ENCODE data around the gene MORN1. TPM values are rescaled to one million over a fixed set of nuclear protein-coding genes. Genes with fewer than 3 reads are reported as not detected.

MORN1 gene
- total RNA-seq, 4 donors from 2014 or later: 5.7 to 13.4 (median 8.5) TPM

- Histone ChIP-seq H3K36me3 (no peaks in the 10 kb centered on the region), H3K4me3 (no peak overlapping the region), H3K27ac (no peak overlapping the region), H3K9me3 (no peaks in the 10 kb centered on the region), H3K4me1 (peaks cover 38% of the 10 kb centered on the region), H3K27me3 (no peaks in the 10 kb centered on the region)
- no peak for TF ChIP-seq EP300 (IDR thresholded peaks at IDR 0.05)
- no peak for TF ChIP-seq POLR2A (IDR thresholded peaks at IDR 0.05)
- TF ChIP-seq, protein P1, sequence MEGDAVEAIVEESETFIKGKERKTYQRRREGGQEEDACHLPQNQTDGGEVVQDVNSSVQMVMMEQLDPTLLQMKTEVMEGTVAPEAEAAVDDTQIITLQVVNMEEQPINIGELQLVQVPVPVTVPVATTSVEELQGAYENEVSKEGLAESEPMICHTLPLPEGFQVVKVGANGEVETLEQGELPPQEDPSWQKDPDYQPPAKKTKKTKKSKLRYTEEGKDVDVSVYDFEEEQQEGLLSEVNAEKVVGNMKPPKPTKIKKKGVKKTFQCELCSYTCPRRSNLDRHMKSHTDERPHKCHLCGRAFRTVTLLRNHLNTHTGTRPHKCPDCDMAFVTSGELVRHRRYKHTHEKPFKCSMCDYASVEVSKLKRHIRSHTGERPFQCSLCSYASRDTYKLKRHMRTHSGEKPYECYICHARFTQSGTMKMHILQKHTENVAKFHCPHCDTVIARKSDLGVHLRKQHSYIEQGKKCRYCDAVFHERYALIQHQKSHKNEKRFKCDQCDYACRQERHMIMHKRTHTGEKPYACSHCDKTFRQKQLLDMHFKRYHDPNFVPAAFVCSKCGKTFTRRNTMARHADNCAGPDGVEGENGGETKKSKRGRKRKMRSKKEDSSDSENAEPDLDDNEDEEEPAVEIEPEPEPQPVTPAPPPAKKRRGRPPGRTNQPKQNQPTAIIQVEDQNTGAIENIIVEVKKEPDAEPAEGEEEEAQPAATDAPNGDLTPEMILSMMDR (IDR thresholded peaks at IDR 0.05): no peak
- no peak for TF ChIP-seq POLR2AphosphoS5 (IDR thresholded peaks at IDR 0.05)
- DNase-seq (ENCODE audit: low spot score in 2 of 2): no peak
- WGBS: 98% methylated on average over 8 of the region's 29 CpGs
These were observed 108.6 kb downstream of the MORN1 start for GRCh38 chr1:2282556-2283270.

GRCh38 chr1:2279817-2280216 lies 111.5 kb downstream of the MORN1 start:
- 69% methylated on average over 9 of the region's 9 CpGs for WGBS
- H3K36me3 ChIP-seq: no peaks in the 10 kb centered on the region
- H3K4me3 ChIP-seq: no peak overlapping the region
- no peak for DNase-seq (ENCODE audit: low spot score in 2 of 2)
- H3K4me1 ChIP-seq: peaks cover 65% of the 10 kb centered on the region
- H3K9me3 ChIP-seq: no peaks in the 10 kb centered on the region
- no peaks in the 10 kb centered on the region for H3K27me3 ChIP-seq
- TF ChIP-seq POLR2AphosphoS5 (IDR thresholded peaks at IDR 0.05): no peak
- TF ChIP-seq POLR2A (IDR thresholded peaks at IDR 0.05): no peak
- TF ChIP-seq EP300 (IDR thresholded peaks at IDR 0.05): no peak
- TF ChIP-seq, protein P1 (IDR thresholded peaks at IDR 0.05): no peak
- H3K27ac ChIP-seq: peak overlapping the region; percentile 43

DNA sequence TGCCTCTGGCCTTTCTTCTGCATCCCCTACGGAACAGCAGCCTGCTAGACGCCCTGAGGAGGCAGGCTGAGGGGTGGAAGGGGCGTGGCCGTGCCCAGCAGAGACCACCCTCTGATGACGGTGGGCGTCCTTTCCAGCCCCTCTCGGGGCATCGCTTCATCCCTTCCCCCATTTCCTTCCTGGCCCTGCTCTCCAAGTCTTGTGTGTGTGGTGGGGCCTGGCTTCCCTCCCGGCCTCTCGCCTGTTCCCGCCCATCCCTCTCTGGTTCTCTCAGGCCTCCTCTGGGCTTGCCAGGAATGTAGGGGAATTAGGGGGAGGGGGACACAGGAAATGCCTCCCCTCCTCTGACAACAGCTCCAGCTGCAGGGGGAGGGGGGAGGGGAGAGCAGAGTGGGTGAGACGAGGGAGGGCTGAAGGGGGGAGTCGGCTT lies 112.1 kb downstream of the MORN1 start:
- no peak for DNase-seq (ENCODE audit: low spot score in 2 of 2)
- WGBS: 23% methylated on average over 13 of the region's 13 CpGs
- Histone ChIP-seq H3K4me3 (no peak overlapping the region), H3K36me3 (no peaks in the 10 kb centered on the region), H3K9me3 (no peaks in the 10 kb centered on the region), H3K27ac (peak overlapping the region; percentile 43), H3K4me1 (peaks cover 66% of the 10 kb centered on the region), H3K27me3 (no peaks in the 10 kb centered on the region)
- TF ChIP-seq POLR2AphosphoS5 (IDR thresholded peaks at IDR 0.05): no peak
- TF ChIP-seq POLR2A (IDR thresholded peaks at IDR 0.05): no peak
- no peak for TF ChIP-seq EP300 (IDR thresholded peaks at IDR 0.05)
- TF ChIP-seq, protein P1 (IDR thresholded peaks at IDR 0.05): no peak

- Histone ChIP-seq H3K4me1 (peaks cover 69% of the 10 kb centered on the region), H3K36me3 (no peaks in the 10 kb centered on the region), H3K9me3 (no peaks in the 10 kb centered on the region), H3K4me3 (no peak overlapping the region), H3K27ac (peak overlapping the region; percentile 43), H3K27me3 (no peaks in the 10 kb centered on the region)
- TF ChIP-seq POLR2AphosphoS5 (IDR thresholded peaks at IDR 0.05): no peak
- TF ChIP-seq, protein P1 (IDR thresholded peaks at IDR 0.05): no peak
- no peak for TF ChIP-seq EP300 (IDR thresholded peaks at IDR 0.05)
- no peak for TF ChIP-seq POLR2A (IDR thresholded peaks at IDR 0.05)
- WGBS: 58% methylated on average over 12 of the region's 16 CpGs
- no peak for DNase-seq (ENCODE audit: low spot score in 2 of 2)
These were observed 112.7 kb downstream of the MORN1 start for GRCh38 chr1:2278591-2279209.

- DNase-seq (ENCODE audit: low spot score in 2 of 2): no peak
- no peaks in the 10 kb centered on the region for H3K27me3 ChIP-seq
- H3K4me3 ChIP-seq: no peak overlapping the region
- H3K4me1 ChIP-seq: peaks cover 73% of the 10 kb centered on the region
- TF ChIP-seq, protein P1 (IDR thresholded peaks at IDR 0.05): no peak
- TF ChIP-seq EP300 (IDR thresholded peaks at IDR 0.05): no peak
- no peak for TF ChIP-seq POLR2AphosphoS5 (IDR thresholded peaks at IDR 0.05)
- no peak for TF ChIP-seq POLR2A (IDR thresholded peaks at IDR 0.05)
- peak overlapping the region; percentile 43 for H3K27ac ChIP-seq
- 92% methylated on average over 15 of the region's 25 CpGs for WGBS
- no peaks in the 10 kb centered on the region for H3K9me3 ChIP-seq
- H3K36me3 ChIP-seq: no peaks in the 10 kb centered on the region
These were observed 113.4 kb downstream of the MORN1 start for GRCh38 chr1:2277741-2278488.
